ENCODE results near the gene ZDHHC3.

The ZDHHC3 gene

GRCh38 chr3:44890258-44890657 is 85.7 kb downstream of the ZDHHC3 start:
- no peak for DNase-seq (ENCODE audit: low read depth, low spot score)
- no peak for TF ChIP-seq CTCF (IDR thresholded peaks at IDR 0.05; ENCODE audit: low read depth, low read length)
- H3K4me3 ChIP-seq (ENCODE audit: low read depth, low read length) = no peak overlapping the region
- in situ Hi-C loops (cut with HindIII; ENCODE audit: low sequenced_read_pairs) = no loop called here

GRCh38 chr3:44887101-44887500 is 88.9 kb downstream of the ZDHHC3 start:
- no peak for TF ChIP-seq CTCF (IDR thresholded peaks at IDR 0.05; ENCODE audit: low read depth, low read length)
- no peak for DNase-seq (ENCODE audit: low read depth, low spot score)
- no peak overlapping the region for H3K4me3 ChIP-seq (ENCODE audit: low read depth, low read length)
- in situ Hi-C loops (cut with HindIII; ENCODE audit: low sequenced_read_pairs) = no loop called here

GRCh38 chr3:44886561-44886960 is 89.4 kb downstream of the ZDHHC3 start:
- DNase-seq (ENCODE audit: low read depth, low spot score) = peak; percentile 12
- in situ Hi-C loops (cut with HindIII; ENCODE audit: low sequenced_read_pairs) = no loop called here
- H3K4me3 ChIP-seq (ENCODE audit: low read depth, low read length) = no peak overlapping the region
- no peak for TF ChIP-seq CTCF (IDR thresholded peaks at IDR 0.05; ENCODE audit: low read depth, low read length)

- peak; percentile 97 for DNase-seq (ENCODE audit: low read depth, low spot score)
- TF ChIP-seq CTCF (IDR thresholded peaks at IDR 0.05; ENCODE audit: low read depth, low read length) = no peak
- no peak overlapping the region for H3K4me3 ChIP-seq (ENCODE audit: low read depth, low read length)
- in situ Hi-C loops (cut with HindIII; ENCODE audit: low sequenced_read_pairs) = no loop called here
Measured at GRCh38 chr3:44885618-44886017, 90.4 kb downstream of the ZDHHC3 start.

- in situ Hi-C loops (cut with HindIII; ENCODE audit: low sequenced_read_pairs) = no loop called here
- TF ChIP-seq CTCF (IDR thresholded peaks at IDR 0.05; ENCODE audit: low read depth, low read length) = no peak
- no peak overlapping the region for H3K4me3 ChIP-seq (ENCODE audit: low read depth, low read length)
- DNase-seq (ENCODE audit: low read depth, low spot score) = peak; percentile 99
Measured at GRCh38 chr3:44883999-44884431, 92.0 kb downstream of the ZDHHC3 start.

- TF ChIP-seq CTCF (IDR thresholded peaks at IDR 0.05; ENCODE audit: low read depth, low read length) = no peak
- no peak for DNase-seq (ENCODE audit: low read depth, low spot score)
- in situ Hi-C loops (cut with HindIII; ENCODE audit: low sequenced_read_pairs) = no loop called here
- H3K4me3 ChIP-seq (ENCODE audit: low read depth, low read length) = no peak overlapping the region
Measured at GRCh38 chr3:44883213-44883955, 92.6 kb downstream of the ZDHHC3 start.
